ENCODE measurements around the gene LEPR.
"Not testable (repeated sequence)": the region's sequence is repeated elsewhere in the genome, so short reads cannot be mapped to it uniquely, and the experiment has no call there.

Gene LEPR

DNA sequence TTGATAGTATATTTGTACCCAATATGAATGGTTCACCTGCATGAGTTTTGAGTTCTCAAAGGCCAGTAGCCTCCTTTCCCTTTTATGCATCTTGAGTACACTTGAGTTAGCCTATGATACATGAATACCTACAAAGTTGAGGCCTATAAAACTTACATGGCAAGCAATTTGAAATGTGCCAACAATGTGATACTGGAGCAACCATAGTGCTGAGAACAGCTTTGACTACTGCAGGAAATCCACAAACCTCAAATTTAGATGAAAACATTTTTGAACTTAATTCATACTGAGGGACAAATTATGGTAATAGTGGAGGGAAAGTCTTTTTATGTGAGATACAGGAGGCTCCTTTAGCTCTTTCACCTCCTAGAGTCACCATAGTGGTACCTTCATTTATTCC lies 37.4 kb downstream of the LEPR start:
- Histone ChIP-seq H3K4me1 (ENCODE audit: control insufficient read depth, insufficient read depth, low read length) (peaks cover 6% of the 10 kb centered on the region), H3K4me3 (ENCODE audit: low read depth, low read length) (no peak overlapping the region), H3K27ac (ENCODE audit: low read depth, low read length) (no peak overlapping the region), H3K9me3 (ENCODE audit: control insufficient read depth, insufficient read depth, low read length) (peaks cover 7% of the 10 kb centered on the region; the same call in 1 of the 2 replicates), H3K36me3 (ENCODE audit: control insufficient read depth, insufficient read depth, low read length) (no peaks in the 10 kb centered on the region), H3K27me3 (ENCODE audit: control insufficient read depth, insufficient read depth, low read length) (no peaks in the 10 kb centered on the region), H3K9ac (ENCODE audit: low read depth, low read length) (no peak overlapping the region)

DNA sequence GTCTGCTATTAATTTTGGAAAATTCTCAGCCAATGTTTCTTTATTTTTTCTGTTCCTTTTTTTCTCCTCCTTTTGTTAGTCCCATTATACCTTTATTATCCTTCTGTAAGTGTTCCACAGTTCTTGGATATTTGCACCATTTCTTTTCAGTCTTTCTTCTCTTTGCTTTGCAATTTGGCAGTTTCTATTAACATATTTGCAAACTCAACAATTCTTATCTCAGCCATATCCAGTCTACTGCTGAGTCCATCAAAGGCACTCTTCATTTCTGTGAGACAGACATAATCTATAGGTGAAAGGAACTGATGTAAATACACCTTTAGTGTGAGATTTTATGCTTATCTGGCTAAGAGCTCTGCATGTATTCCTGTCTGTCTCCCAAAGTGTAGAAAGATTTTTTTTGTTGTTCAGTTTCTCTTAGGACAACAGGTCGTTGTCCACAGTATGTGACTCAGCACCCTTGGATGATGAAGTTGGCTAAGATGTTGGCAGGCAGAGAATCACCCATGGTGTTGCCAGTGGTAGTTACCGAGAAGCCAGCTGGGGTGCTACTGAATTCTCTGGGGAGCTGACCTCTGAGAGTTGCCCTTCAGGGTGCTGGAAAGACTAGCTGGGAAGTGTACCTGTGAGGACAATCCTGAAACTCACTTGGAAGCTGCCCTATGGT lies 38.4 kb downstream of the LEPR start:
- no peak overlapping the region for H3K9ac ChIP-seq (ENCODE audit: low read depth, low read length)
- H3K27me3 ChIP-seq (ENCODE audit: control insufficient read depth, insufficient read depth, low read length), result no peaks in the 10 kb centered on the region
- H3K9me3 ChIP-seq (ENCODE audit: control insufficient read depth, insufficient read depth, low read length), result peaks cover 7% of the 10 kb centered on the region; the same call in 1 of the 2 replicates
- H3K4me3 ChIP-seq (ENCODE audit: low read depth, low read length), result no peak overlapping the region
- no peaks in the 10 kb centered on the region for H3K36me3 ChIP-seq (ENCODE audit: control insufficient read depth, insufficient read depth, low read length)
- H3K27ac ChIP-seq (ENCODE audit: low read depth, low read length), result no peak overlapping the region
- peaks cover 6% of the 10 kb centered on the region for H3K4me1 ChIP-seq (ENCODE audit: control insufficient read depth, insufficient read depth, low read length)

GRCh38 chr1:65459397-65459768 lies 38.9 kb downstream of the LEPR start:
- Histone ChIP-seq H3K27ac (ENCODE audit: low read depth, low read length) (no peak overlapping the region), H3K9me3 (ENCODE audit: control insufficient read depth, insufficient read depth, low read length) (peaks cover 7% of the 10 kb centered on the region; the same call in 1 of the 2 replicates), H3K4me3 (ENCODE audit: low read depth, low read length) (no peak overlapping the region), H3K36me3 (ENCODE audit: control insufficient read depth, insufficient read depth, low read length) (no peaks in the 10 kb centered on the region), H3K9ac (ENCODE audit: low read depth, low read length) (no peak overlapping the region), H3K27me3 (ENCODE audit: control insufficient read depth, insufficient read depth, low read length) (no peaks in the 10 kb centered on the region), H3K4me1 (ENCODE audit: control insufficient read depth, insufficient read depth, low read length) (peaks cover 6% of the 10 kb centered on the region)

DNA sequence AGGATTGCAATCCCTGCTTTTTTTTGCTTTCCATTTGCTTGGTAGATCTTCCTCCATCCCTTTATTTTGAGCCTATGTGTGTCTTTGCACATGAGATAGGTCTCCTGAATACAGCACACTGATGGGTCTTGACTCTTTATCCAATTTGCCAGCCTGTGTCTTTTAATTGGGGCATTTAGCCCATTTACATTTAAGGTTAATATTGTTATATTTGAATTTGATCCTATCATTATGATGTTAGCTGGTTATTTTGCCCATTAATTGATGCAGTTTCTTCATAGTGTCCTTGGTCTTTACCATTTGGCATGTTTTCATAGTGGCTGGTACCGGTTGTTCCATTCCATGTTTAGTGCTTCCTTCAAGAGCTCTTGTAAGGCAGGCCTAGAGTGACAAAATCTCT lies 45.4 kb downstream of the LEPR start:
- not testable (repeated sequence) for H3K27me3 ChIP-seq (ENCODE audit: control insufficient read depth, insufficient read depth, low read length); H3K4me3 ChIP-seq (ENCODE audit: low read depth, low read length); H3K9me3 ChIP-seq (ENCODE audit: control insufficient read depth, insufficient read depth, low read length); H3K9ac ChIP-seq (ENCODE audit: low read depth, low read length); H3K4me1 ChIP-seq (ENCODE audit: control insufficient read depth, insufficient read depth, low read length); H3K27ac ChIP-seq (ENCODE audit: low read depth, low read length); H3K36me3 ChIP-seq (ENCODE audit: control insufficient read depth, insufficient read depth, low read length)

- H3K9me3 ChIP-seq (ENCODE audit: control insufficient read depth, insufficient read depth, low read length), result no peaks in the 10 kb centered on the region
- H3K27ac ChIP-seq (ENCODE audit: low read depth, low read length), result no peak overlapping the region
- no peaks in the 10 kb centered on the region for H3K36me3 ChIP-seq (ENCODE audit: control insufficient read depth, insufficient read depth, low read length)
- no peak overlapping the region for H3K4me3 ChIP-seq (ENCODE audit: low read depth, low read length)
- peaks cover 5% of the 10 kb centered on the region; the same call in 1 of the 2 replicates for H3K4me1 ChIP-seq (ENCODE audit: control insufficient read depth, insufficient read depth, low read length)
- no peak overlapping the region for H3K9ac ChIP-seq (ENCODE audit: low read depth, low read length)
- no peaks in the 10 kb centered on the region for H3K27me3 ChIP-seq (ENCODE audit: control insufficient read depth, insufficient read depth, low read length)
These were observed 47.1 kb downstream of the LEPR start for GRCh38 chr1:65467536-65467935.

GRCh38 chr1:65469126-65469888 lies 48.8 kb downstream of the LEPR start:
- H3K27ac ChIP-seq (ENCODE audit: low read depth, low read length), result no peak overlapping the region
- H3K36me3 ChIP-seq (ENCODE audit: control insufficient read depth, insufficient read depth, low read length), result no peaks in the 10 kb centered on the region
- no peak overlapping the region for H3K4me3 ChIP-seq (ENCODE audit: low read depth, low read length)
- H3K27me3 ChIP-seq (ENCODE audit: control insufficient read depth, insufficient read depth, low read length), result no peaks in the 10 kb centered on the region
- H3K4me1 ChIP-seq (ENCODE audit: control insufficient read depth, insufficient read depth, low read length), result peaks cover 5% of the 10 kb centered on the region; the same call in 1 of the 2 replicates
- H3K9me3 ChIP-seq (ENCODE audit: control insufficient read depth, insufficient read depth, low read length), result no peaks in the 10 kb centered on the region
- no peak overlapping the region for H3K9ac ChIP-seq (ENCODE audit: low read depth, low read length)

DNA sequence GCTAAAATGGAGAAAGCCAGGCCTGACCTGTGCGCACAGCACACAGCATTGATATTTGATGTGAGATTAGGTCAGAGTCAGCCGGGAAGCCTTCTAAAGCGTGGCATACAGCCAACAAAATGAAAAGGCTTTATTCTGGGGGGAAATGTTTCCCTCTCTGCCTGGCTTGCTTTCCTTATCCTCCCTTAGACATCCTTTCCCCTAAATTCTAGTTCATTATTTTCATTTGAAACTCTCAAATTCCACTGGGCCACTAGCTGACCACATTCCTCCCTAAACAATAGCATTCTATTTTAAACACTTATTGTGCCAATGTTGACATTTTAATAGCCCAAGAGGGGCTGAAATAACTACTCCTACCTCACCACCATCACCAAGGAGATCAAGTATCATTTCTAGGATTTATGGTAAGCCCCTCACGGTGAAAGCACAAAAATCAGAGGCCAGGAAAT lies 49.4 kb downstream of the LEPR start:
- Histone ChIP-seq H3K9ac (ENCODE audit: low read depth, low read length) (no peak overlapping the region), H3K27ac (ENCODE audit: low read depth, low read length) (no peak overlapping the region), H3K36me3 (ENCODE audit: control insufficient read depth, insufficient read depth, low read length) (no peaks in the 10 kb centered on the region), H3K4me3 (ENCODE audit: low read depth, low read length) (no peak overlapping the region), H3K27me3 (ENCODE audit: control insufficient read depth, insufficient read depth, low read length) (no peaks in the 10 kb centered on the region), H3K4me1 (ENCODE audit: control insufficient read depth, insufficient read depth, low read length) (peaks cover 5% of the 10 kb centered on the region; the same call in 1 of the 2 replicates), H3K9me3 (ENCODE audit: control insufficient read depth, insufficient read depth, low read length) (no peaks in the 10 kb centered on the region)

Data from HUES48 (cell line).